NCI-H2227 (cell line): ENCODE results near the gene KAT5.
"Not testable (repeated sequence)": the region's sequence is repeated elsewhere in the genome, so short reads cannot be mapped to it uniquely, and the experiment has no call there.

Experiments
- DNase-seq: peaks from one replicate; lab custom pipeline; 2025; ENCODE audit not compliant: unreplicated experiment; lab: John Stamatoyannopoulos, UW

KAT5 gene

GRCh38 chr11:65708451-65708850, 3.6 kb upstream of the KAT5 start:
- no peak for DNase-seq

- DNase-seq, result no peak
Measured at GRCh38 chr11:65709661-65710060, 2.4 kb upstream of the KAT5 start.

- no peak for DNase-seq
Measured at GRCh38 chr11:65710421-65710820, 1.6 kb upstream of the KAT5 start.

GRCh38 chr11:65712633-65713076, 603 bp downstream of the KAT5 start:
- no peak for DNase-seq

- DNase-seq, result no peak
Measured at GRCh38 chr11:65713212-65713969, 1.3 kb downstream of the KAT5 start.

- no peak for DNase-seq
Measured at GRCh38 chr11:65714433-65714832, 2.4 kb downstream of the KAT5 start.

- DNase-seq, result no peak
Measured at GRCh38 chr11:65716302-65716701, 4.2 kb downstream of the KAT5 start.

GRCh38 chr11:65716774-65717405, 4.8 kb downstream of the KAT5 start:
- no peak for DNase-seq

- no peak for DNase-seq
Measured at GRCh38 chr11:65717906-65718305, 5.9 kb downstream of the KAT5 start.

GRCh38 chr11:65718531-65718930, 6.5 kb downstream of the KAT5 start:
- DNase-seq, result no peak

- DNase-seq, result no peak
Measured at GRCh38 chr11:65718964-65719492, 7.0 kb downstream of the KAT5 start.

GRCh38 chr11:65719871-65720210, 7.8 kb downstream of the KAT5 start:
- DNase-seq, result peak; percentile 48

- peak; percentile 94 for DNase-seq
Measured at GRCh38 chr11:65720211-65720934, 8.3 kb downstream of the KAT5 start, which contains the start of gene RNASEH2C. Gene RNASEH2C, minus strand, starts transcription at chr11:65720798. Its CDS starts 40 bp downstream, at chr11:65720758.

- DNase-seq, result no peak
Measured at GRCh38 chr11:65722261-65722660, 10.2 kb downstream of the KAT5 start.

- DNase-seq, result no peak
Measured at GRCh38 chr11:65726660-65727059, 14.6 kb downstream of the KAT5 start.

GRCh38 chr11:65727865-65728264, 15.8 kb downstream of the KAT5 start:
- no peak for DNase-seq

- DNase-seq, result no peak
Measured at GRCh38 chr11:65730461-65730860, 18.4 kb downstream of the KAT5 start.

- not testable (repeated sequence) for DNase-seq
Measured at GRCh38 chr11:65735111-65735510, 23.1 kb downstream of the KAT5 start.

GRCh38 chr11:65736810-65737209, 24.8 kb downstream of the KAT5 start:
- no peak for DNase-seq

GRCh38 chr11:65739022-65739421, 27.0 kb downstream of the KAT5 start:
- no peak for DNase-seq

GRCh38 chr11:65741185-65741584, 29.1 kb downstream of the KAT5 start:
- no peak for DNase-seq

GRCh38 chr11:65742353-65742752, 30.3 kb downstream of the KAT5 start:
- no peak for DNase-seq
